ACHN (cell line): ENCODE data around the gene TMEM54.

Source experiments
- DNase-seq: peaks from one replicate; pipeline ENCODE4 v3.0.0-alpha.2; 2015
- in situ Hi-C: cut with HindIII; loops from 2 replicates; pipeline ENCODE4 v1.10.0; 2017; ENCODE audit warnings: low sequenced_read_pairs, low pct_ligation_motif_present, low pct_unique_long_range_greater_than_20kb

The TMEM54 gene

GRCh38 chr1:32886004-32886827 lies 15.0 kb downstream of the TMEM54 start, which contains the start of gene HPCA:
HPCA (plus strand) TSS chr1:32886491; CDS start chr1:32888899, 2,408 bp downstream.
- in situ Hi-C loops, result no loop called here
- DNase-seq, result peak; percentile 74

GRCh38 chr1:32885676-32886003 lies 15.5 kb downstream of the TMEM54 start:
- in situ Hi-C loops, result no loop called here
- no peak for DNase-seq

DNA sequence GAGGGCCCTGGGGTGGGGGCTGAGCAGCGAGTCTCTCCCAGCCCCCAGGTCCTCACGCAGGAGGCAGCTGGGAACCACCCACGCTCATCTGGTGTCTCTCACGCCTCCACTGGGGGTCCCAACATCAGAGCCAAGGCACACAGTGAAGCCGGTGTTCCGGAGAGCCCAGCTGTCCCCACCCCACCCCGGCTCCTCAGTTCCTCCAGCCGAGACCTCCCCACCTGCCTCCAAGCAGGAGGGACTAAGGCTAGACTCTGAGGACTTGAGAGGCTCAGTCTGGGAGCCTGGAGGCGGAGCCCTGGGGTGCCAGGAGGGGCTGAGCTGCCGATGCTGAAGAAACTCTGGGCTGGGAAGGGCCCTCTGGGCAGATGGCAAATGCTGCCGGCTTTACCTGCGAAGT lies 16.5 kb downstream of the TMEM54 start:
- DNase-seq, result no peak
- in situ Hi-C loops, result no loop called here

DNA sequence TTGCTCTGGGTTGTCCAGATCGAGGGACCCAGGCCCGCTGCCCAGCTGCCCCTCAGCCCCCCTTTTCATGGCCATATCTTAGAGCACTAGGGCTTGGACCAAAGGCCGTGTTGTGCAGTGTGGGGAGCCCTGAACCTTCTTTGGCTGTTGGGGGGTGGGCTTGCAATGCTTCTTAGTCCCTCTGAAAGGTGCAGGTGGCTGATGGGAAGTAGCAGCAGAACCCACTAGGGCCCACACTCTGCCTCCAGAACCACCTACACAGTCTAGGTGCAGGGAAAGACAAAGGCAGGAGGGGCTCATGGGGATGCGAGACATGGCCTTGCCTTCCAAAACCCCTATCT lies 17.2 kb downstream of the TMEM54 start:
- DNase-seq, result no peak
- in situ Hi-C loops, result no loop called here

- in situ Hi-C loops, result no loop called here
- no peak for DNase-seq
These were observed 17.7 kb downstream of the TMEM54 start for GRCh38 chr1:32883338-32884031.

DNA sequence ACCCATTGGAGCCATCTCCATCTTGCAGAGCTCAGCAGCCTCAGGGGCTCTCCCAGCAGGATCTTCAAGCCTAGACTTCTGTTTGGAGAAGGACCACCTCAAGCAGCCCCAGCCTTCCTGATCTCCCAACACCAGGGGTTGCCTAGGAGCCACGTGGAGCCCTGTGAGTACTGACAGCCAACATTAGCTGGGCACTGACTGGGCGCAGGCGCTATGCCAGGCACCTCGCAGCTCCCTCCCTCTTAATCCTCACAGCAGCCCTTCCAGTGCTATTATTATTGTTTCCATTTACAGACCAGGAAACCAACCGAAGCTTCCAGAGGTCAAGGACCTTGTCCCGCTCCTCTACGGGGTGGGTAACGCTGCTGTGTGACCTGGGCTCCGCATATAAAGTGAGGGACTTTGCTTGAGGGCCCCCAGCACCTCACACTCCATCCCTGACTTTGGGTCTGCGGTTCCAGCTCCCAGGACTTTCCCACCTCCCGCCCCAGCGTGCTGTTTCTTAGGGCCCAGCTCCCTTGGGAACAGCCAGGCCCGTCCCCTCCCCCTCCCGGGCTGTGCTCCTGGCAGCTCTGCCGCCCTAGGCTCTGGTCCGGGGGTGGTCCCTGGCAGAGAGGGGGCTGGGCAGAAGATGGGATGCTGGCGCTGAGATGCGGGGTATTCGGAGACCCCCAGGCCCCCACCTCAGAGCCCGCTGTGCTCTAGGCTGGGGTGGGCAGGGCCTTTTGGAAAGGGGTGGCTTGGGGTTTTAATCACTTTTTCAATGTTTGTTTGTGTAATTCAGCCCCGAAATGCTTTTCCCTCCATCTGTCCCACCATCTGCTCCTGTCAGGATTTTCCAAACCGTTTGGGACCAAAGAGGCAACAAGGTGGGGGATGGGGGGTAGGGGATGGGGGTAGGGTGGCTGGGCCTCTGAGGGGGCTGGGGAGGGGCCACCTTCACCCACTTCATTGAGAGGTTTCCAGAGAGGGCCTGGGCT lies 19.0 kb downstream of the TMEM54 start:
- no peak for DNase-seq
- in situ Hi-C loops, result no loop called here

- DNase-seq, result no peak
- in situ Hi-C loops, result no loop called here
These were observed 19.9 kb downstream of the TMEM54 start for GRCh38 chr1:32881291-32881690.

GRCh38 chr1:32878637-32879041 lies 22.6 kb downstream of the TMEM54 start:
- DNase-seq, result no peak
- in situ Hi-C loops, result no loop called here

DNA sequence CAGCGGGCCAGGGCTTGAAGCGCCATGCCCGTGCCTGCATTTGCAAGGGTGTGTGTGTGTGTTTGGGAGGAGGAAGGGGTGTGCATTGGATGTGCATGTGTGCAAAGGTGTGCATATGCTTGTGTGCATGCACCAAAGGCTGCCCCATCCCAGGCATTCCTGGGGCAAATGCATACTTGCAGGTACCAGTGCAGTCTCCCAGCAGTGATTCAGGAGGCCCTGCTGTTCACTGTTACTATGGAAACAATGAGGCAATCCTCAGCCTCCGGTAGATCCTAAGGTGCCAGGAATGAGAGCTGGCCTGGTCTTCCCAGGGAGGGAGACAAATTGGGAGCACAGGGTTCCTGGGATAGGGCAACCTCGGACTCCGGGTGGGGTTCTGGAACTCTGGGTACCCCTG lies 23.0 kb downstream of the TMEM54 start:
- no peak for DNase-seq
- in situ Hi-C loops, result no loop called here

DNA sequence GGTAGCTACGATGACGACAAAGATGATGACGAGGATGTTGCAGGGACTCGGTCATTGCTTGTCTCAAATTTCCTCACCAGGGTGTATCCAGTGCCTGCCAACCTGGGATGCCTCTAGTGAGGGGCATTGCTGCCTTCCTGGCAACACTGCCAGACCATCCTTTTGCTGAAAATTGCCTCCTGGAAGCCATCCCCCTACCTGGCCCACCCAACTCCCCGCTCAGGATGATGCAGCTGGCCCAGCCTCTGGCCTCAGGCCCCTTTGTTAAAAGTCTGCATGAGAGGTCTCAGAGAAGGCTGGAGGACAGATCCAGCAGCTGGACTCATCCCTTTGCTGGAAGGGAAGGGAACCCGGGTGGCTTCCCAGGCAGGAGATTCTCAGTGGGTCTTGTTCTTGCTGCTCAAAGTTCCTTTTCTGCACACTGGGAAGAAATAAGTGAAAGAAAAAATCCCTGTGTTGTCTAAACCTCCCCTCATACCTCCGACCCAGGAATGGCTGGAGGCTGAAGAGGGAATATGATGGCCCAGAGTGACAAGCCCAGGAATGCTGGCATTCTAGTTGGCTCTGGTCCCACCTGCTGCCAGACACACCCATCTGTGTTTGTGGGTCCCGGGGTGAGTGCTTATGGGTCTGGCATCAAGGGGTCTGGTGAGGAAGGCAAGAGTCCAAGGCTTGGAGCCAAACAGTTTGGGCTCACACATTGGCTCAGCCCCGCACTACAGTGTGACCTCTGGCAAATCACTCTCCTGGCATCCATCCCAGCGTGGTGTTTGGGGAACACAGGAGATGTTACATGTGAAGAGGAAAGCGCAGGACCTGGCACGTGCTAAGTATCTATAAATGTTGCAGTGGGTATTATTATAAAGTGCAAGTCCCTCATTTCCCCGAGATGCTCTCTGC lies 23.7 kb downstream of the TMEM54 start:
- DNase-seq, result no peak
- in situ Hi-C loops, result no loop called here

- in situ Hi-C loops, result no loop called here
- DNase-seq, result peak; percentile 54
These were observed 24.6 kb downstream of the TMEM54 start for GRCh38 chr1:32876341-32877210.

DNA sequence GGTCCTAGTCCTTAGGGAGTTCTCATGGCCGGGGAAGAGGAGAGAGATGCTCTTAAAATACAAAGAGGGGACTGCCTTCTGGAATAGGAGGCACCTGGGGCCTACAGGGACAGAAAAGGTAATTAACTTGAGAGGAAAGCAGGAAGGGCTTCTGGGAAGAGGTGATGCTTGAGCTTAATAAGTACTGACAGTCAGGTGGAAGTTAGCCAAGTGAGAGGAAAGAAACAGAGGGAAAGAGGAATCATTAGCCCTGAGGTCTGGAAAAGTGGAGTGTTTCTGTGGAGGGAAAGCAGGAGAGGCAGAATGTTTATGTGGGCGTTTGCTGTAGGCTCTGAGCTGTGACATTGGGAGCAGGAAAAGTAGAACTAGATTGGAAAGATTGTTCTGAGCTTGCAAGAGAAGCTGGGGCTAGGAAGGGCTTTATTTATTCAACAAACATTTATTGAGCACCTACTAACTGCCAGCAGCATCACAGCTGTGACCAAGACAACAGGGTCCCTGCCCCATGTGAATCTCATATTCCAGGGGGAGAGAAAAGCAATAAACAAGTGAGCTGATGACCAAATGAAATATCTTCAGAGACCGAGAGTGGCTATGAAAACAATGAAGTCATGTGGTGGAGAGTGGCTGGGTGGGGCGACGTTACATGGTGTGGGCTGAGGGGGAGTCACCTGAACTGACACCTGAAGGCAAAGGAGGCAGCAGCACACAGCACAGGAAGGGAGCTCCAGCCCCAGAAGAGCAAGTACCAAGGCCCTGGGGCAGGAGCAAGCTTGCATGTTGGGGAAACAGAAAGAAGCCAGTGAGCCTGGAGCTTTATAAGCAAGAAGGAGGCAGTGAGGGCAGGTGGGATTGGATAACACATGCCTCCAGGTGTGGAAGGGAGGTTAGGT lies 26.1 kb downstream of the TMEM54 start:
- in situ Hi-C loops, result no loop called here

GRCh38 chr1:32873484-32873883 lies 27.7 kb downstream of the TMEM54 start:
- DNase-seq, result no peak
- in situ Hi-C loops, result no loop called here

More for the DNA sequence above, 26.1 kb downstream of the TMEM54 start:
- no peak for DNase-seq

GRCh38 chr1:32872192-32872460 lies 29.1 kb downstream of the TMEM54 start:
- in situ Hi-C loops, result no loop called here
- DNase-seq, result no peak

GRCh38 chr1:32871364-32872191 lies 29.6 kb downstream of the TMEM54 start:
- in situ Hi-C loops, result no loop called here
- DNase-seq, result no peak
